ENCODE measurements around the gene TMPRSS6.

The TMPRSS6 gene

DNA sequence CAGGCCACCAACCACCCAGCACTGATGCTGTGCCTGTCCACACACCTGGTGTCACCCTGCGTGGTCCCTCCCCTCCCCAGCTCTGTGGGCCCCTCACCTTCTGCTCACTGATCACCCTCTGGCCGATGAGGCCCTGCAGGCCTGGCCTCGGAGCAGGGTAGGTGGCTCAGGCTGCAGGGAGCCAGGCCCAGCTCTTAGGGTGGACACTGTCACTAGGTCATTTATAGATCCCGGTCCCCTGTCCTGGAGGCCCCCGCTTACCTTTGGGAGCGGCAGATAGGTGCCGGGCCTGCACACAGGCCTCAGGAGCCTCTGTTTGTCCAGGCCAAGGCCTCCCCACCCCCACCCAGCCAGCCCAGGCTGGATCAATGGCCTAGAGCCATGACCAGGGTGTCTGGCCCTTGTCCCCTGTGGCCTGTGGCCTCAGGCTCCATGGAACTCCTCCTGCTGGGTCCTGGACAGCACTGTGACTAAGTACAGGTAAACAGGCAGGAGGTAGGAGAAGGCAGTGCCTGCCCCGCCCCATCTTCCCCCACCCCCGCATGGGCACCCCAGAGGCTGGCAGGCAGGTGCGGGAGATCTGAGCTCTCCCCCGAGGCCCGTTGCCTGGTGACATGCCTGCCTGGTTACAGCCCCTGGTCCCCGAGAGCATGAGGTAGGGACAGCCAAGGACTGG lies at the start of gene TMPRSS6:
TSS of gene TMPRSS6 (minus strand) at position 472 of the 676 bp plus-strand sequence. CDS start 6,296 bp downstream, outside the sequence.
- no peak for DNase-seq (ENCODE audit: low read depth in 2 of 2)

GRCh38 chr22:37158963-37159290 lies 49.4 kb upstream of the TMPRSS6 start:
- no peak for DNase-seq (ENCODE audit: low read depth in 2 of 2)

- DNase-seq (ENCODE audit: low read depth in 2 of 2): no peak
Measured at GRCh38 chr22:37157516-37158285, 48.2 kb upstream of the TMPRSS6 start.

GRCh38 chr22:37156686-37157435 lies 47.3 kb upstream of the TMPRSS6 start:
- DNase-seq (ENCODE audit: low read depth in 2 of 2): no peak

DNA sequence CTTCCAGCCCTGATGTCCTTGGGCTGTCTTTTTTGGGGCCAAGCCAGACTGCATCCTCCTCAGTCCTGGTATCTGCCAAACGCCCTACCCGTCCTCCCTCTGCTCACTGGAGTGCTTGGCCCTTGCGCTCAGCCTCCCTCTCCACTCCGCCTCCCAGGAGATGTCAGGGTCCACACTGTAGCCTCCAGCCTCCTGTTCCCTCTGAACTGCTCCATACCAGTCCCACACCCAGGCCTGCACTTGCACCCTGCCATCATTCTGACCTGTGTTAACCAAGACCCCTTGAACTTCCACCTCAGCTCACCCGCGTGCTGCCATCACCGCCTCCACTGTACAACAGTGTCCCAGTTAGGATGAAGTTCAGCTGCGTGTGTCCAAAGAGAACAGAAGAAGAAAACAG lies 46.5 kb upstream of the TMPRSS6 start:
- no peak for DNase-seq (ENCODE audit: low read depth in 2 of 2)

DNA sequence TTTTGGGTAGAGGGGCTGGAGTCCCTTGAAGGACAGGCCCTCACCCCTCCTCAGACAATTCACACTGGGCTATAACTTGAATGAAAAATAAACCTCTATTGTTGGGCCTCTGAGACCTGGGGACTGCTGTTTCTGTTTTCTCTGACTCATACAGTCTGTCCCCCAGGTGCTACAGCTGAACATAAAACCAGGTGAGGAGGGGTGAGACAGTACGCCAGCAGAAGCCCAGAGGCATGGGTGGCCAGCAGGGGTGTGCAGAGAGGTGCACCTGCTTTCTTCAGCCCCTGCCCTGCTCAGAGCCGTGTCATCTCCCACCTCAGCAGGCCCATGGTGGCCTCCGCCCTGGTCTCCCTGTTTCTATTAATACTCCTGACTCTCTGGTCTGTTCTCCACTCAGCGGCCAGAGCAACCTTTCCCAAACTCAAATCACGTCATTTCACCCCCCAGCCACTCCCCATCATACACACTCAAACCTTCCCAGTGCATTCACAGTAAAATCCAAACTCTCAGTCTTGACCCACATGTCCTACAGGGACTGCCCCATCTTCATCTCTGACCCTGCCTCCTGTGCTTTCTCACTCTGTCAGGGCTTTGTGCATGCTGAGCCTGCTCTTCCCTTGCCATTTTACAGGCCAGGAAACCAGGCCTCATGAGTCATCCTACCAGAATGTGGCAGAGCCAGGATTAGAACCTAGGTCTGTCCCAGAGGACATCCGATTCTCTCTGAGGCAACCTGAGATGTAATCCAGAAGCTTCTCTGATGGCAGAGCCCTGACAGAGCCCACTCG lies 45.6 kb upstream of the TMPRSS6 start:
- no peak for DNase-seq (ENCODE audit: low read depth in 2 of 2)

- no peak for DNase-seq (ENCODE audit: low read depth in 2 of 2)
Measured at GRCh38 chr22:37153901-37154300, 44.4 kb upstream of the TMPRSS6 start.

DNA sequence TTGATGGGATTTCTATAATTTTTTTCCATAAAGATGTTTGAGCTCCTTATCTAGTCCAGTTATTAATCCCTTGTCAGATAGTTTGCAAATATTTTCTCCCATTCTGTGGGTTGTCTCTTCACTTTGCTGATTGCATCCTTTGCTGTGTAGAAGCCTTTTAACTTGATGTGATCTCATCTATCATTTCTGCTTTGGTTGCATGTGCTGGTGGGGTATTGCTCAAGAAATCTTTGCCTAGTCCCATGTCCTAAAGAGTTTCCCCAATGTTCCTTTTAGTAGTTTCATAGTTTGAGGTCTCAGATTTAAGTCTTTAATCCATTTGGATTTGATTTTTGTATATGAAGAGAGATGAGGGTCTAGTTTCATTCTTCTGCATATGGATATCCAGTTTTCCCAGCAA lies 41.9 kb upstream of the TMPRSS6 start:
- DNase-seq (ENCODE audit: low read depth in 2 of 2): no peak

DNA sequence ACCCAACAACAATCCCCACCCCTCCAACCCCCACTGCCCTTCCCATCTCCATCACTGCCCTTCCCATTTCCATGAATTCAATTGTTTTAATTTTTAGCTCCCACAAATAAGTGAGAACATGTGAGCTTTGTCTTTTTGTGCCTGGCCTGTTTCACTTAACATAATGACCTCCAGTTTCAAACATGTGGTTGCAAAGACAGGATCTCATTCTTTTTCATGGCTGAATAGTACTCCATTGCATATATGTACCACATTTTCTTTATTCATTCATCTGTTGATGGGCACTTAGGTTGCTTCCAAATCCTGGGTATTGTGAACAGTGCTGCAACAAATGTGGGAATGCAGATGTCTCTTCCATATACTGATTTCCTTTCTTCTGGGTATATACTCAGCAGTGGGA lies 41.2 kb upstream of the TMPRSS6 start:
- no peak for DNase-seq (ENCODE audit: low read depth in 2 of 2)

DNA sequence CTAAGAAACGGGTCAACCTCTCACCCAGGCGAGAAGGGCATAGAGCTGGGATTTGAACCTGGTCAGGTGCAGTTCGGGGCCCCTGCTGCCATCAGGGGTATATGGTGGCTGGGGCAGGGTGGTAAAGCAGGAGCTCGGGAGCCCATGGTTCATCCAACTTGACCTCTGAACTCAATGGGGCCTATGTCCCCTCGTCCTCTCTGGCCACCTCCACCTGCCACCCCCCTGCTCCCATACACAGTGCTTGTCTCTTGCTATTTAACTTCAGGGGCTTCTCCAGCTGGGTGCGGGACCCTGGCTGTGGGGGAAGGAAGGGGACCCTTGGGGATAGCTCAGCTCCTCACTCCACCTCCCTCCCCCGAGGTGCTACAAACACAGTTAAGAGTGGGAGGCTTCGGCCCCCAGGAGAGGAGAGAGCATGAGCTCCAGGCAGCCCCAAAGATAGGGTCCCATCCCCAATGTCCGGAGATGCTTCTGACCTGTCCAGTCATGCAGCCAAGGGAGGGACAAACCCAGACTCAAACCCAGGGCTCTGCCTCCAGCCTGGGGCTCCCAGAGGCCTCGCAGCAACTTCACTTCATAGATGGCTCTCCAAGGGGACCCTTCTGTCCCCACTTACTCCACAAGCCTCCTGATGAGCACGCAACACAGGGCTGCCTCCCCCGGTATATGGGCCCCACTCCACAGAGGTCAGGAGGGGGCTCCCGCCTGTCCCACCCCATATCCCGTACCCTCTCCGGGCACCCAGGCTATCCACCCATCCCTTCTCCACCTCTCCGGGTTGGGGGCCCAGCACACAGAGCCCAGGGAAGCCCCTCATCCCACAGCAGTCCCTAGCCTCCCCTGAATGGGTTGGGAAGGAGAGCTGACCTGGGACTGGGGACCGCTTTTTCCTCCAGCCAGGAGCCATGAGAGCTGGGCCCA lies 39.5 kb upstream of the TMPRSS6 start:
- DNase-seq (ENCODE audit: low read depth in 2 of 2): no peak

DNA sequence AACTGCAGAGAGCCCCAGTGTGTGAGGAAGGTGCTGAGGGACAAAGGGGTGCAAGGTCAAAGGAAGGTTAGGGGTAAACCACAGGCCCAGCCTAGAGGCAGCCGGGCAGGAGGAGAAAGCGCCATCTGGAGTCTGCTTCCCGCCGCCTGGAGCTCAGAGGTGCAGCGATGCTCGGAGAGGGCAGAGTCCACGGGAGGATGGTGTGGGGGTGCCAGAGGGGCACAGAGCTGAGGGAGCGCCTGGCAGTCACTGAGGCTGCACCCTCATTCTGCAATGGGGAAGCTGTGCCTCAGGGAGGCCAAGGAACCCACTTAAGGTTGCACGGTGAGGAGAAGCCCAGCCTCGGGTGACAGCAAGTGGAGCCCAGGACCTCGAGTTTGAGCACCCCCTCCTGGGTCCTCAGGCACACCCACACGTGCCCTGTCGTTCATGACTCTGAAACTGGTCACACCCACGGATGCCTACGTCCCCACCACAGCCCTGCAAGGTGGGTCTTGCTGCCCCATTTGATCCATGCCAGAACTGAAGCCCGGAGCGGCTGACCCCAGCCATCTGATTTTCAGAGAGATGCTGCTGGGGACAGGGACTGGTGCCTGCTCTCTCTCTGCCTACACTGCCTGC lies 38.6 kb upstream of the TMPRSS6 start:
- no peak for DNase-seq (ENCODE audit: low read depth in 2 of 2)

GRCh38 chr22:37147186-37147990 lies 37.9 kb upstream of the TMPRSS6 start:
- no peak for DNase-seq (ENCODE audit: low read depth in 2 of 2)

- DNase-seq (ENCODE audit: low read depth in 2 of 2): no peak
Measured at GRCh38 chr22:37146507-37147180, 37.1 kb upstream of the TMPRSS6 start.

GRCh38 chr22:37146051-37146385 lies 36.5 kb upstream of the TMPRSS6 start:
- DNase-seq (ENCODE audit: low read depth in 2 of 2): no peak

GRCh38 chr22:37145180-37146050 lies 35.9 kb upstream of the TMPRSS6 start:
- no peak for DNase-seq (ENCODE audit: low read depth in 2 of 2)

DNA sequence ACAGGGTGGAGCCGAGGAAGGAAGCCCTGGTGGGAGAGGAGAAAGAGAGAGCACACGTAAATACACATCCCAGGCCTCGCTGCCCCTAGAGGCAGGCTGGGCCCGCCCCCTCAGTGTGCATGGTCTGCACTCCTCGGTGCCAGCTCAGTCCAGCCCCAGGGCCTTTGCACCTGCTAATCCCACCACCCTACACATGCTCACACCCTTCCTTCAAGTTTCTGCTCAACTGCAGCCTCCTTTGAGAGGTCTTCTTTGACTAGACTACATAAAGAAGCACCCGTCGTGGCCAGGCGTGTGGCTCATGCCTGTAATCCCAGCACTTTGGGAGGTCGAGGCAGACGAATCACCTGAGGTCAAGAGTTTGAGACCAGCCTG lies 34.7 kb upstream of the TMPRSS6 start:
- DNase-seq (ENCODE audit: low read depth in 2 of 2): no peak

DNA sequence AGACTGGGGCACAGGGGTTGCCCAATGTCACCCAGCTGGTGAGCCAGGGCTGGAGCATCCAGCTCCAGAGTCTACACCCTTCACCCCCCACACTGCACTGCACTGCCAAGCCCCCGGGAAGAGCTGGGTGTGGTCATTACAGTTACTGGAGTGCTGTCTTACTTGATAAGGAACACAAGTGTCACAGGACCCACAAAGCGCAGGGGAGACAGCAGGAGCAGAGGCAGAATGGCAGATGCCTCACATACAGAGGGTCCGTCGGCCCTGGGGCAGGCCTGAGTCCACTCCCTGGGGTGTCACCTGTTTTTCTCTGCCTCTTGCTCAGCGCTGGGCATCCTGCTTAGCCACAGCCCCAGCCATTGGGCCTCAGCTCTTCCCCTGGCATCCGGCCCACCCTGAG lies 32.5 kb upstream of the TMPRSS6 start:
- DNase-seq (ENCODE audit: low read depth in 2 of 2): no peak

GRCh38 chr22:37141476-37141875 lies 32.0 kb upstream of the TMPRSS6 start:
- DNase-seq (ENCODE audit: low read depth in 2 of 2): no peak
